ENCODE data around the gene HABP2.

Gene HABP2

GRCh38 chr10:113552701-113553100 lies at the start of gene HABP2:
TSS of gene HABP2 (plus strand) at chr10:113553053. CDS start at chr10:113553122, 69 bp downstream.
- no peak for DNase-seq

DNA sequence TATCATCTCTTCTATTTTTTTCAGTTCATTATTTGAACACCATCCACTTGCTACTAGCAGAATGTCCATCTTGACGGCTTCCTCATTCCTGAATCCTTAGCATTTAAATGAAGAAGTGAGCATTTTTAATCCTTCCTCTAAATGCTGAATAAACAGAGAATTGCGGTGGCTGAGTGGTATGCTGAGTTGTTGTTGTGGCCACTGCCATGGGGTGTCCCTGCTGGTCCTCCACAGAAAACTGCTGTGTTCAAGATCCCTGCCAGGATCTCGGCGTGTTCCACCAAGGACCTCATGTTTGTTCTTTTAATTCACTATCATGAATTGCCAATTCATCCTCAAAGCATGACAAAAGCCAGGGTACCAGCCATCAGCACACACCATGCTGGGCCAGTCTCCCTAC lies 48.9 kb upstream of the HABP2 start:
- DNase-seq: no peak

DNA sequence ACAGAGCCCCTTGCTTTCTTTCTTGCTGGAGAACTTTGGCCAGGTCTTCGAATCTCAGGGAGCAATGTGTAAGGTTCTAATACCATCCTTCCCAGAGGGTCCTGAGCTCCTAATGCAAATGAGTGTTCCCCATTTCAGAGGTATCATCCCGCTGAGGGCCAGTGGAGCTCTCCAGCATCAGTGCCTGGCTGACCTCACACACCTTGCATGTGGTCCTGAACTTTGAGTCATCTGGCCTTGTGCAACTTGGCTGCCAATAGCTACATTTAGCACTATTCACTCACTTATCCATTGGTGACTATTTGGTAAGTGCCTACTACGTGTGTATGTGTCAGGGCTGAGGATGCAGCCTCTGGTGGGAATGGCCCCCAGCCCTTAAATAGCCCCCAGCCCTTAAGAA lies 48.4 kb upstream of the HABP2 start:
- DNase-seq: no peak

- DNase-seq: no peak
These were observed 46.4 kb upstream of the HABP2 start for GRCh38 chr10:113506476-113506875.

GRCh38 chr10:113511419-113511818 lies 41.4 kb upstream of the HABP2 start:
- no peak for DNase-seq

DNA sequence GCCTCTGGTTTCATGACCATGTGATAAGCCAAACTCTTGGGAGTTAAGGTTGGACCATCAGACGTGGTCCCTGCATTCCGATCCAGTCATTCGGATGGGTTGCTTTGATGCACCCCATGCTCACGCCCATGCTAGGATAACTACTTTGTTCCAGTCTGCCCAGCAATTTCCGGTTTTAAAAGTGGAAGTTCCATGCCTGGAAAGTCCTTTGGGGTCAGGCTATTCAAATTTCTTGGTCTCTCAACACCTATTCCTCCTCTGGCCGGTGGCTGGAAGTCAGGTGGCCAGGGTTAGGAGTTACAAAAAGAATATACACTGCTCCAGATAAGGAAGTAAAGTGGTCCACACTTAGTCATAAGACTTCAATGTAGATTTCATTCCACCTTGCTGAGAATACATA lies 37.7 kb upstream of the HABP2 start:
- no peak for DNase-seq

GRCh38 chr10:113515601-113516000 lies 37.3 kb upstream of the HABP2 start:
- DNase-seq: no peak

DNA sequence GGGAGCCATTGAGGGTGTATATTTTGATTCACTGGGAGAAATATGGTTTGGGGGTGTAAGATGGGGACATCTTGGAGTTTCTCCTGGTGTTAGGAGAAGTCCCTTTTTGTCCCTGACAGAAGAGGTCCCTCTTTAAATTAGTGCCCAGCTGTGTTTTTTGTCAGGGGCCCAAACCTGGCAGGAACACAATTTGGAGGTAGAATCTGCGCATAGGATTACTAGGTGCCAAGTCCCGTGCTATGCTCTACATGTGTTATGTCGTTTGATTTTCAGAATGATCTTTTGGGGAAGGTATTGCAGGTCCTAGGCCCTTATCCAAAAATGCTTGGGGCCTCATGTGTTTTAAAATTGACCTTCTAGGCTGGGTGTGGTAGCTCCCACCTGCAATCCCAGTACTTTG lies 36.8 kb upstream of the HABP2 start:
- no peak for DNase-seq

- DNase-seq: no peak
These were observed 35.5 kb upstream of the HABP2 start for GRCh38 chr10:113517165-113517900.

DNA sequence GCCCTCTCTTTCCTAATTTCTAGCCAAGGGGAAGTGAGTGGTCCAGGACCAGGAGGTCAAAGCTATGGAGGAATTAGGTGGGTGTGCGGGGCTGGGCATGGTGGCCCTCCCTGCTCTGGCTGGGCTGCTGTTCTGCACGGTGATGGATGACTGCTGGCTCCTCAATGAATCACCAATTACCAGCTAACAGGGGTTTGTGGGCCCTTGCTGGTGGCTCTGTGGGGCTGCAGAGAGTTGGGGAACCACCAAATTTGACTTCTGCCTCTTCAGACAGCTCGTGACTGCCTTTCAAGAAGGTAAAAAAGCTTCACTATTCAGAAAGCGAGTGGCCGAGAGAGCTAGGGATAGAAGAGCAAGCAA lies 35.0 kb upstream of the HABP2 start:
- no peak for DNase-seq

DNA sequence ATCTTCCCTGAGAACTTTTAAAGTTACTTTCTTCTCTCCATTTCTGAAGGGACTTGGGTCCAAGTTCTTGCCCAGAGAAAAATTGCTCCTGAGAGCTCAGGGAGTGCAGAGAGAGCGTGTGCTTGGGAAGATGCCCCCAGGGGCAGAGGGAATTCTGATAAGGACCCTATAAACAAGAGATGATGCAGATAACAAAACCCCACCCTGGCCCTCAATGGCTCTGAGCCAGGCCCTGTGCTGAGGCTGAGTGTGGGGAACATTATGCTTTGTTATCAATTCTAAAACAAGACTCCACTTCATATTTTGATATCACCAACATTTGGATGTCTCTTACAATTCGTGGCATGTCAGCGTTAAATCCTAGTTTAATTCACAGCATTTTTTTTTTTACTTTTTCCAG lies 34.4 kb upstream of the HABP2 start:
- DNase-seq: no peak

GRCh38 chr10:113518816-113519591 lies 33.8 kb upstream of the HABP2 start:
- DNase-seq: no peak

GRCh38 chr10:113519681-113520115 lies 33.2 kb upstream of the HABP2 start:
- DNase-seq: no peak

DNA sequence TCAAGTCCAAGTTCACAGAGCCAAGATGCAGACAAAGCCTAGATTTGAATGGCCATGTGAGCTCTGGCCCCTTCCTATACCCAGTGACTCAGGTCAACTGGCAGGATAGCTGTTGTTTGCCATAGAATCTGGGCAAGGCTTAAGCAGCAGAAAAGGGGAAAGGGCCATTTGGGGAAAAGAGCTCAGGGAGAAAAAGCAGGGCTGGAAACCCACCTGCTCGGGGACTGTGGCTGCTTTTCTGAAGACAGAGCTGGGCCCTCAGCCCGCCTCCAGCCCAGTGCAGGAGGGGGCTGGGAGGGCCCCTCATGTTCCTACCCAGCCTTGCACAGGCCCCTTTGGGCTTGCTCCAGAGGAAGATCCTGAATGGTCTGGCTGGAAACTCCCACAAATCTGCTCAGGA lies 32.6 kb upstream of the HABP2 start:
- no peak for DNase-seq

DNA sequence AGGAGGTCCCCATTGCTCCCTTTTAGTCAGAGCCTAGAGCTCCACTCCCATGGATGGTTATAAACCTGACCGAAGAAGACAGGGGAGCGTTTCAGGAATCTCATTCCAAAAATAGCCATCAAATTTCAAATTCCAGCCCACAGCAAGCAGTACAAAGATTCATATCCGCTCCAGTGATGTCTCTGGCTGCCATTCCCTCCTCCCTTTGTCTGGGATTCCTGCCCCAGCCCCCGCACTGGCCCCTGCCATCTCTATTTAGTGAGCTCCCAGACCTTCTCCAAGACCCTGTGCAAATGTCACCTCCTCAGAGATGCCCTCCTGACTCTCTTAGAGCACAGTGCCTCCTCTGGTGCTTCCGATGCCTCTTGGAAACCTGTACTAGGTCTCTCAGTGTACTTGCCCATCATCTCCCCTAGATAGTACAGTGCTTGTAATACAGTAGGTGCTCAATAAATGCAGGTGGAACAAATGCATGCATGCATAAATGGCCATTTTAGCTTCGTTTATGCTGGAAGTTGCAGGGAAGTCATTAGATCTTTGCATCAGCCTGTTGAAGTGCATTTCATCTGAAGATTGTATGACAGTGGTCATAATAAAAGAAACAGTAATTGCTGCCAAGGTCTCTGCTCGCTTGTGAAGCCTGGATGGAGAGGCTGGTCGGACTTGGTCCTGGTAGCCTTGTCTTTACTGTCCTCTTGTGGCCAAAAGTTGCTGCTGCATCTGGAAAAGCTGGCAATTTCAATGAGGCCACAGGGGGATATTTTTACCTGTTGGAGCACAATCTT lies 32.0 kb upstream of the HABP2 start:
- DNase-seq: no peak

- no peak for DNase-seq
These were observed 31.4 kb upstream of the HABP2 start for GRCh38 chr10:113521475-113521795.

DNA sequence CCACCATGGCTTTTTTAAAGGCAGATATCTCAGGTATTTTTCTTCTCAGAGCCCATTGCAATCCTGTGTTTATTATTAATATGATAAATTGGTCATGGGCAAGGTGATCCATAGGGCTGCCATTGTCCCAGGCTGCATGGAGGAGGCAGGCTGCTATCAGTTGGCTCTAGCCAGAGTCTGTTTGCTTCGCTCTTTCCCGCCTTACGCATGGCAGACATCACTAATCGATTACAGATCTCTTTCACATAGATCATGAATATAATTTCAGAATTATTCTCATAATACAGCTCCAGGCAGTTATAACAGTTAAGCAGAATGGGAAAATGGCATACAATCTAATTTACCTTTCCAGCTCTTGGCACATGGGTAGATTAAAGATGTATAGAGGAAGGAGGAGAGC lies 30.4 kb upstream of the HABP2 start:
- DNase-seq: no peak

GRCh38 chr10:113523071-113523470 lies 29.8 kb upstream of the HABP2 start:
- no peak for DNase-seq

GRCh38 chr10:113523628-113524027 lies 29.2 kb upstream of the HABP2 start:
- no peak for DNase-seq

- DNase-seq: no peak
These were observed 28.7 kb upstream of the HABP2 start for GRCh38 chr10:113524120-113524519.

- DNase-seq: no peak
These were observed 28.0 kb upstream of the HABP2 start for GRCh38 chr10:113524539-113525490.

GRCh38 chr10:113525713-113526112 lies 27.1 kb upstream of the HABP2 start:
- DNase-seq: no peak

Data from cortex of kidney (tissue), 1 donor.